HK-2 (cell line): ENCODE measurements around the gene PTPRS.
"Not testable (repeated sequence)": the region's sequence is repeated elsewhere in the genome, so short reads cannot be mapped to it uniquely, and the experiment has no call there.

ENCODE experiments used
- DNase-seq: peaks from one replicate; pipeline ENCODE4 v3.0.0-alpha.2; 2018; ENCODE audit not compliant: unreplicated experiment

Gene PTPRS

DNA sequence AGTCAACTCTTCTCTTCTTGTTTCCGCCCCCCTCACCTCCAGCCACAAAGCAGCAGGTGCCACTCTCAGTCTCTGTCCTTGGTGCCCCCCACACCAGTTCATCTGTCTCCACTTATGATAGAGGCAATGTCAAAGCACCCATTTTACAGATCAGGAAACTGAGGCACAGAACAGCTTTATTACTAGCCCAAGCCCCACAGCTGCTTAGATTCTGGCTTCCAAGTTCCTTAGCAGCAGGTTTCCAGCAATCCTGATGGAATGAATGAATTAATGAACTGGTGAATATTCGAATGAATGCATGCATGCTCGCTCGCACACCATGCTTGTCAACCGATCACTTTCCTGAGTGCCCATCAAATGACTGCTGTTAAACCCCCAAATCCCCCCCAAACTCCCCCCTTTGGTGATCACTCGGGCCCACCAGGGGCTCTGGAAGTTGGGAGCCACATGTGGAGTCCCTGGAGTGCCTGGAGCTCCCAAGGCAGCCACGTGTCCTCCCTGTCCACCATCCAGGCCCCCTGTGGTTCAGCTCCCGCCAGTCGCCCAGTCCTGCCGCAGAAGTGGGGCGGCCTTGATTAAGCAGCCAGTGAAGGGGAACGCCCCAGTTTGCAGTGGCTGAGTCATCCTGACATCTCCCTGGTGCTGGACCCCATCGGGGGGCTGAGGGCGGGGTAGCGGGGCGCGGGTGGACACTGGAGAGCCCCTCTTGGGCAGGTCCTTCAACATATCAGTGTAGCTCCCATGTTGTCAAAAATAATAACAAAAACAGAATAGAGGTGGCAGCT is 6.8 kb downstream of the PTPRS start:
- no peak for DNase-seq

DNA sequence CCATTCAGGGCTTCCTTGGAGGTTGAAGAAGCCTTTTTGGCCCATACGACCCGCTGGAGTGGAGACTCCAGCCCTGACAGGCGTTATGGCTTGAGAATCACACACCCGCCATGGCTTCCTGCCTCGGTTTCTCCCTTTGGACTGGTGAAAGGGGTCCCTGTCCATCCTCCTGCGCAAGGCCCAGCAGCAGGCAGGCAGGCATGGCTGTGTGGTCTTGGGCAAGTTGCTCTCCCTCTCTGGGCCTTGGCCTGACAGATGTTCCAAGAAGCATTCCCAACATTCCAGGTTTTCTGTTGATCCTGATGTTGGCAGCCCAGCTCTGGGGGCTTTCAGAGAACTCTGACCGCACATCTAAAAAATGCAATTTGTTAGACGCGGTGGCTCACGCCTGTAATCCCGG is 8.1 kb downstream of the PTPRS start:
- no peak for DNase-seq

GRCh38 chr19:5331790-5332189 is 8.8 kb downstream of the PTPRS start:
- DNase-seq, result no peak

DNA sequence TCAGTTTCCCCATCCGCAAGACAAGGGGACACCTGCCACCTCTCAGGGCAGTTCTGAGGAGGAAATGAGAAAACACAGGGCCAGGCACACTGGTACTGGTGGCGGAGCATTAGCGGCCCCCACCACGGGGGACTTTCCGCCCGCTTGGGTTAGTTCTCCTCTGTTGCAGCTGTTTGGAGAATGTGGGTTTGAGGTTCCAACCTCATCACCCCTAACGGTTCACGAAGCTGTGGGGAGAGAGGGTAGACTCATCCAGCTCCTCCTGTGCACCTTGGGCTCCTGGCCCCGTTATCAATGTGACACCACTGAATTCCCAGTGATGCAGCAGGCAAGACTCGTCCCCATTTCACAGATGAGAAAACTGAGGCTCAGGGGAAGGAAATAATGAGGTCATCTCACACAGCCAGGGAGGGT is 10.3 kb downstream of the PTPRS start:
- DNase-seq, result no peak

DNA sequence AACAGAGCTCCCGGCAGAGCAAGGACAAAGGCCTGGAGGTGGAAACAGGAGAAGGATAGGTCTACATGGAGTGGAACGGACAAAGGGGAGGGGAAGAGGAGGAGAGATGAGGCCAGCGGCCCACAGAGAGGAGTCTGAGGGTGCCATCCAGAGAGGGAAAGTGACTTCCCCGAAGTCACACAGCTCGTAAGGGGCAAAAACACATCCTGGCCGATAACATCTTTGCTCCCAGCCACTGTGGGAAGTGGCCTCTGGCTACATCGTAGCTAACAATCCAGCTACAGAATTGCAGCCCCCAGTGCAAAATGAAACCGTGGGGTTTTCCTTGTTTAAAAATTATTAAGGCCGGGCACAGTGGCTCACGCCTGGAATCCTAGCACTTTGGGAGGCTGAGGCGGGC is 11.5 kb downstream of the PTPRS start:
- DNase-seq, result no peak

DNA sequence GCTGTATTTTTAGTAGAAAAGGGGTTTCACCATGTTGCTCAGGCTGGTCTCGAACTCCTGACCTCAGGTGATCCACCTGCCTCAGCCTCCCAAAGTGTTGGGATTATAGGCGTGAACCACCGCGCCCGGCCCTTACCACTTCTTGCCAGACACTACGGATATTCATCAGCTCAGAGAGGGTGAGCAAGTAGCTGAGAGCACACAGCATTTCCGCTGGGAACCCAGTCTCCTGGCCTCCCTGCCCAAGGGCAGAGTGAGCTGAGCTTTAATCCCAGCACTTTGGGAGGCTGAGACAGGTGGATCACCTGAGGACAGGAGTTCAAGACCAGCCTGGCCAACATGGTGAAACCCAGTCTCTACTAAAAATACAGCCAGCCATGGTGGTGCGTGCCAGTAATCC is 12.2 kb downstream of the PTPRS start:
- not testable (repeated sequence) for DNase-seq

DNA sequence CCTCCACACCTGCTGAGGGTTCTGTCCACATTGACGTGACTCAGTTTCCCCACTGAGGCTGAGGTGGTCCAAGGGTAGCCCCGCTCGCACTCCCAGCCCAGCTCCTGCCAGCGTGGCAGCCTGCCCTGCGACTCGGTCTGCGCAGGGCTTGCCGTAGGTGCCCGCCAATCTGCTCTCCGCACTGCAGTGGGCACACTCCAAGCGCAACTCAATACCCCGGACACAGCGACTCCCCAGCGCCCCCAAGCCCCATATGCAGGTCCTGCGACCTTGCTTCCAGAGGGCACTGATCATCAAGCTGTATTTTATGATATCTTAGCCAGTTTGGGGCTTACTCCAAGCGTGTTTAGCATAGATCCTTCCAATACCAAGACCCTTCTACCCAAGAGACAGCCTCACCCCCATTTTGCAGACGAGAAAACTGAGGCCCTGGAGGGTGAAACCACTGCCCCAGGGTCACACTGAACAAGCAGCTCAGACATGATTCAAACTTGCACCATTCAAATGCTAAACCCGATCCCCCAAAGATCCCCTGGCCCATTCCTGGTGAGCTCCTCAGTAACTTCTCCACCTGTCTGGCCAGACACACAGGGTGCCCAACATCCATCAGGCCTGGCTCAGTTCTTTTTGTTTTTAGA is 13.5 kb downstream of the PTPRS start:
- no peak for DNase-seq

DNA sequence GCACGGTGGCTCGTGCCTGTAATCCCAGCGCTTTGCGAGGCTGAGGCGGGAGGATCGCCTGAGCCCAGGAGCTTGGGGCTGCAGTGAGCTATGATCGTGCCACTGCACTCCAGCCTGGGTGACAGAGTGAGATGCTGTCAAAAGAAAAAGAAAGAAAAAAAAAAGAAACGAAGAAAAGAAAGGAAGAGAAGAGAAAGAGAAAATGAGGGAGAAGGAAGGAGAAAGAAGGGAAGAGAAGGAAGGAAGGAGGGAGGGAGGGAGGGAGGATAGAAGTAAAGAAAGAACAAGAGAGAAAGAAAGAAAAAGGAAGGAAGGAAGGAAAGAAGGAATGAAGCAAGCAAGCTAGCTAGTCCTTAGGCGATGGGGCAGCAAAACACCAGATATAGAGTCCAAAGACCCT is 14.1 kb downstream of the PTPRS start:
- DNase-seq, result no peak

DNA sequence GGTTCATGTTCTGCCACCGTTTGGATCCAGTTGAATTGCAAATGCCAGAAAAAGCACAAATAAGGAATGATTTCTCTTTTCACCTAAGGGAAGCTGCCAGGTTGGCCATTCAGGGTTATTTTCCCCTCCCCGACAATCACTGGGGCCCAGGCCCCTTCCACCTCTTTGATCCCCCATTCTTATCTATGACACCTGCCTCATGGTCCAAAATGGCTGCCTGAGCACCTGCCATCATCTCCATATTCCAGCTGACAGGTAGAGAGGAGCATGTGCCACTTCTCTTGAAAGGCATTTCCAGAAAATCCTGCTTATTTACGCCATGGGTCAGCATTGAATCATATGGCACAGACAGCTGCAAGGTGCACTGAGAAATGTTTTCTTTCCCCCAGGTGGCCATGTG is 15.7 kb downstream of the PTPRS start:
- DNase-seq, result no peak

- DNase-seq, result no peak
Observed at GRCh38 chr19:5323475-5323811, 17.2 kb downstream of the PTPRS start.

GRCh38 chr19:5321851-5322681 is 18.5 kb downstream of the PTPRS start:
- DNase-seq, result no peak

DNA sequence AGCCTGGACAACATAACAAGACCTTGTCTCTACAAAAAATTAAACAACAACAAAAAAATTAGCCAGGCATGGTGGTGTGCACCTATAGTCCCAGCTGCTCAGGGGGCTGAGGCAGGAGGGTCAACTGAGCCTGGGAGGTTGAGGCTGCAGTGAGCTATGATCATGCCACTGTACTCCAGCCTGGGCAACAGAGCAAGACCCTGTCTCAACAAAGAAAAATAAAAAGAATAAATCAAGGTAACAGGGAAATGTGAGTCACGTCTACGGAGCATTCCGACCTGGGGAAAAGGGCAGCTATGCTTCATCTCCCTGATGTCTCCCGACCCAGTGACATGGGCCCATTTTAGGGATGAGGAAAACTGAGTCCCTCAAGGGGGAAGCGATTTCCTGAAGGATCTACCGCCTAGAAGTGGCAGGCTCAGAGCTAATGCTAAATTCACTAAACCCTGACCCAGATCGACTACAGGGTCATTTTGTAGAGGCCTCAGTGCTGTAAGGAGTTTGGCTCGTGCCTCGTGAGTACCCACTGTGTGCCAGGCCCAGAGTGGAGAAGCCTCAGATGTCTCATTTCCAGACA is 19.5 kb downstream of the PTPRS start:
- DNase-seq, result no peak

DNA sequence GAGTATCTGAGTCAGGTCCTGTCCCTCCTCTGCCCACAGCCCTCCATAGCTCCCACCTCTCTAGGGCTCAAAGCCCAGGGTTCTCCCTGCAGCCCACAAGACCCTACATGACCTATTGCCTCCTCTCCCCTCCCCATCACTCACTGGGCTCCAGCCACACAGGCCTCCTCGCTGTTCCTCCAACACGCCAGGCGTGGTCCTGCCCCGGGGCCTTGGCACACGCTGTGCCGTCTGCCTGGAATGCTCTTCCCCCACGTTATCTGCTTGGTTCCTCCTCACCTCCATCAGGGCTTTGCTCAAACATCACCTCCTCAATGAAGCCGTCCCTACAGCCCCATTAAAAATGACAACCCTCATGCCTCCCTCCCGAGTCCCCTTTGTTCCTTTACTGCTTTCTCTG is 21.1 kb downstream of the PTPRS start:
- DNase-seq, result no peak

GRCh38 chr19:5318306-5318705 is 22.3 kb downstream of the PTPRS start:
- DNase-seq, result no peak

DNA sequence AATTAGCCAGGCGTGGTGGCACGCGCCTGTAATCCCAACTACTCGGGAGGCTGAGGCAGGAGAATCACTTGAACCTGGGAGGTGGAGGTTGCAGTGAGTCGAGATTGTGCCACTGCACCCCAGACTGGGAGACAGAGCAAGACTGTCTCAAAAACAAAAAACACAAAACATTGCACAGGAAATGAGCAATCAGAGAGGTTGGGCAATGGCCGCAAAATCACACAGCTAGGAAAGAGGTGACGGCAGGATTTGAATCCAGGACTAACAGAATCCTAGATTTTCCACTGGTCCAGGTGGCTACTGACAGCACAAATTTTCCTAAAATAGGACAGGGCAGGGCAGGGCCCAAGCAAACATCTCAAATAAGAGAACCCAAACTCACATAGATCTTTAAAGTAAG is 23.3 kb downstream of the PTPRS start:
- DNase-seq, result no peak

GRCh38 chr19:5316138-5316537 is 24.5 kb downstream of the PTPRS start:
- DNase-seq, result no peak

- DNase-seq, result no peak
Observed at GRCh38 chr19:5314907-5315298, 25.7 kb downstream of the PTPRS start.

- peak; percentile 11 for DNase-seq
Observed at GRCh38 chr19:5314012-5314906, 26.4 kb downstream of the PTPRS start.

DNA sequence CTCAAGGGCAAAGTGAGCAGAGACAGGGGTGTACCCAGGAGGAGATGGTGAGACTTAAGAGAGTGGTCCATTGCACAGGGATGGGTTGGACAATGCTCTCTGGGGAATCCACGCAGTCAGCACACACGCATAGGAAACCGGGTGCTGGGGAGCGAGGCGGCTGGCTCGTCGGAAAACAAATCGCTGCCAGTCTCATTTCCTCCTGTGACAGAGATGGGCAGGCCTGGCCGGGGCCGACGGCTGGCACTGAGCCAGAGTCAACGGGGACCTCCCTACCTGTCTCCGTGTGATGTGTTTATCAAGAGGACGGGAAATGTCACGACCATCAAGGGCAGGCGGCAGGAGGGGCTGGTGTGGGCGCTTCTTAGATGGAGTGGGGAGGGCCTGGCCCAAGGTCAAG is 27.3 kb downstream of the PTPRS start:
- no peak for DNase-seq

- no peak for DNase-seq
Observed at GRCh38 chr19:5312058-5312457, 28.6 kb downstream of the PTPRS start.

DNA sequence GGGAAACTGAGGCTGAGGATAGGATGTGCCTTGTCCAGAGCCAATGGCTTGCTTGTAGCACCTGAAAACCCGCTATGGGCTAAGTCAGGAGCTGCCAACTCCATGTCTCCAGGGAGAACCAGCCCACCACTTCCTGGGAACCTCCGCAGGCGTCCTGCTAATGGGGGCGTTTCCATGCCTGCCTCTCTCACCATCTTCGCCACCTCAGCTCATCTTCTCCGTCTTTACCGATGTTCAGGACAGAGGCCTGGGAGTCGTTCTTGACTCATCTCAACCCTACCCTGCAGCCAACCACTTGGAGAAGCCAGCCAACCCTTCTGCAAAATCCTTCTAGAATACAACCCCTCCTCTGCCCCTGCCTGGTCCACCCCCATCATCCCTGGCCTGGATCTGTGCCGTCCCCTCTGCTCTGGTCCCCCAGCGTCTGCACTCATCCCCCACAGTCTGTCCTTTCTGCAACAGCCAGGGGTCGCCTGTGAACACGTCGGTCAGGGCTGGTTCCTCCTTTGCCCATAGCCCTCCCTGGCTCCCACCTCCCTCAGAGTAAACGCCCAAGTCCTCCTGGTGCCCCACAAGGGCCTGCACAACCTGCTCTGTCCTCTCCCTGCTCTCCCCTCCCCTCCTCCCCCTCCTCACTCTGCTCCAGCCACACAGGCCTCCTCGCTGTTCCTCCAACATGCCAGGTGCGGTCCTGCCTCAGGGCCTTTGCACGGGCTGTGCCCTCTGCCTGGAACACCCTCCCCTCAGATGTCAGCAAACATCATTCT is 31.0 kb downstream of the PTPRS start:
- no peak for DNase-seq
